Measurements from ENCODE around the gene CAPN7.

DNA sequence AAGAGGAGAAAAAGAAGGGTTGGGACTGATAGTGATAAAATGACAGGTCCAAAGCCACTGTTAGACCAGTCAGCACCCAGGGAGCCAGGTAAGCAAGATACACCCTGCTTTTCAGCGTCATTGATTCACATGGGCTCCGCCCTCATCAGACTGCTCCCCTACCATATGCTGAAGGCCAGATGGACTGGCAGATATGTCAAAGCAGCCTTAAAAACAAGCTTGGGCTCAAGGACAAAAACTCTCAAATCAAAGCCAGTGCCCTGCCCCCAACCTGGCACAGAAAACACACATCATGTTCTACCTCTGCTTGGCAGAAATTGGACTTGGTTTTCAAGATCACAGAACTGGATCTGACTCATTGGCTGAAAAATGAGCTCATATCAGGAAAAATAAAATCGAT lies 93.0 kb downstream of the CAPN7 start:
- TF ChIP-seq CTCF (IDR thresholded peaks at IDR 0.05) (no peak), POLR2A (IDR thresholded peaks at IDR 0.05) (no peak), EP300 (IDR thresholded peaks at IDR 0.05) (no peak)

Data from ovary (tissue), 3 donors.